D721Med (cell line): ENCODE results near the gene IKZF3.

ENCODE experiments used
- DNase-seq: peaks from one replicate; pipeline ENCODE4 v3.0.0; 2011; ENCODE audit warnings: low spot score; ENCODE audit not compliant: insufficient read length
- FAIRE-seq: peaks from 2 replicates; lab custom pipeline; 2011; peaks lifted over from hg19 to GRCh38; lab: Jason Lieb, UNC
- TF ChIP-seq, protein P1 (sequence below): IDR thresholded peaks from 2 replicates; pipeline ENCODE4 v1.5.1; 2012; ENCODE audit warnings: mild to moderate bottlenecking, control low read depth; ENCODE audit not compliant: insufficient read depth; ENCODE audit errors: missing control alignments

IKZF3 gene

GRCh38 chr17:39719563-39720355, 144.4 kb downstream of the IKZF3 start:
- TF ChIP-seq, protein P1, sequence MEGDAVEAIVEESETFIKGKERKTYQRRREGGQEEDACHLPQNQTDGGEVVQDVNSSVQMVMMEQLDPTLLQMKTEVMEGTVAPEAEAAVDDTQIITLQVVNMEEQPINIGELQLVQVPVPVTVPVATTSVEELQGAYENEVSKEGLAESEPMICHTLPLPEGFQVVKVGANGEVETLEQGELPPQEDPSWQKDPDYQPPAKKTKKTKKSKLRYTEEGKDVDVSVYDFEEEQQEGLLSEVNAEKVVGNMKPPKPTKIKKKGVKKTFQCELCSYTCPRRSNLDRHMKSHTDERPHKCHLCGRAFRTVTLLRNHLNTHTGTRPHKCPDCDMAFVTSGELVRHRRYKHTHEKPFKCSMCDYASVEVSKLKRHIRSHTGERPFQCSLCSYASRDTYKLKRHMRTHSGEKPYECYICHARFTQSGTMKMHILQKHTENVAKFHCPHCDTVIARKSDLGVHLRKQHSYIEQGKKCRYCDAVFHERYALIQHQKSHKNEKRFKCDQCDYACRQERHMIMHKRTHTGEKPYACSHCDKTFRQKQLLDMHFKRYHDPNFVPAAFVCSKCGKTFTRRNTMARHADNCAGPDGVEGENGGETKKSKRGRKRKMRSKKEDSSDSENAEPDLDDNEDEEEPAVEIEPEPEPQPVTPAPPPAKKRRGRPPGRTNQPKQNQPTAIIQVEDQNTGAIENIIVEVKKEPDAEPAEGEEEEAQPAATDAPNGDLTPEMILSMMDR: no peak
- no peak for DNase-seq
- no peak for FAIRE-seq

GRCh38 chr17:39717660-39718059, 146.5 kb downstream of the IKZF3 start:
- DNase-seq (no peak), FAIRE-seq (no peak)
- TF ChIP-seq, protein P1: no peak

- FAIRE-seq (no peak), DNase-seq (no peak)
- TF ChIP-seq, protein P1: no peak
Measured at GRCh38 chr17:39716879-39717536, 147.1 kb downstream of the IKZF3 start.

- TF ChIP-seq, protein P1: no peak
- no peak for DNase-seq
- no peak for FAIRE-seq
Measured at GRCh38 chr17:39716073-39716818, 147.9 kb downstream of the IKZF3 start.

GRCh38 chr17:39715375-39716072, 148.6 kb downstream of the IKZF3 start:
- no peak for DNase-seq
- FAIRE-seq: no peak
- TF ChIP-seq, protein P1: no peak

DNA sequence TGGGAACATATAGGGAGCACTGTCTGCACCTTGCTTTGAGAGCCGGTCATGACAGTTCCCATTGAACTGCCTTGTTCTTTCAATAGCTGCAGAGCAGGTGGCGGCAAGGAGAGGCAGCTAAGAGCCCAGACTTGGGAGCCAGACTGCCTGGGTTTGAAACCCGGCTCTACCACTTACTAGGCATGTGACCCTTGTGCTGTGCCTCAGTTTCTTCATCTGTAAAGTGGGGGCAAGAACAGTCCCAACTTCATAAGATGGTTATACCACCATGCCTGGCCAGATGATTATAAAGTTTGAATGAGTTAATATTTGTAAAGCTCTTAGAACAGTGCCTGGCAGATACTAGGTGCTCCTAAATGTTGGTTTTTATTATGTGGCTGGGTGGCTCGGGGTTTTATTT, 149.9 kb downstream of the IKZF3 start:
- FAIRE-seq (no peak), DNase-seq (no peak)
- TF ChIP-seq, protein P1: no peak
